ENCODE measurements around the gene TEKT1.

TEKT1 gene

DNA sequence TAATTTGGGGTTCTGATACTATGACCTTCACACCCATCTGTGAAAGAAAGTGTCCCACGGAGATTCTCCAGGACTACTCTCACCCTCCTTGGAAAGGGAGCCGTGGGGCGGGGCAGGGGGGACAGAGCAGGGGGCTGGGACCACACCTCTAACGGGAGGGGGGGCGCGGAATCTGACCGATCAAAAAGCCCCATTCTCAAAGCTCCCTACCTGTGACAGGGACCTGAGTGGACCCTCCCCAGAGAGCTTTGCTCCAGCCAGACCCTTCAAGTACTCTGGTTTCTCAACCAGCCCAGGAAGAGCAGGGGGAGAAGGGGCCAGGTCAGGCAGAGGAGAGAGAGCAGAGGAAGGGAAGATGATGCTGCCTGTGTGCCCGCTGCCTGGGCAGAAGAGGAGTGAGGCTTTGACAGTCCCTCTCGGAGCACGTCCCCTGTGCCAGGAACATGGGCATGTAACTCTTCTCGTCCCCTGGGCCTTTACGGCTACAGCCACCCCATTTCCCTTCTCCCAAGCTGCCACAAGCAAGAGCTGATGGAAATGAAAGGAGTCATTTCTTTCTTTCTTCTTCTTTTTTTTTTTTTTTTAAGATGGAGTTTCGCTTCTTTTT, 75.0 kb downstream of the TEKT1 start:
- peak in 1 of 5 experiments; percentile 9 for DNase-seq

DNA sequence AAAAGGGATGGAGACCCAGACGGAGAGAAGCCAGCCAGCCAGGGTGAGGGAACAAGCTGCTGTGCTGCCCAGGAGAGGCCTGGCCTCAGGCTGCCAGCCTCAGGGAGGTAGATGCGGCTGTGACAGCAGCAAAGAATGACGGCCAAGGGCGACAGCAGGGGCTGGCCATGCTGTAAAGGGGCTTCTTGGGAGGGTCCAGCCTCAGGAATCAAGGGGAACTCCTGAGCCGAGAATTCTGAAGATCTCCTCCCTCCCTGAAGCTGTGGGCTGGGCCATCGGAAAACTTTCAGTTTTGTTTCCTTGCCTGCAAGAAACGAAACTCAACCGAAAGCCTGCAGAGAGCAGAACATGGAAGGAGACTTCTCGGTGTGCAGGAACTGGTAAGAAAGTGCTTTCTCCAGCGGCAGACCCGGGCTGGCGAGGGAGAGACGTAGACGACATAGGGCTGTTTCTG, 75.8 kb downstream of the TEKT1 start, which contains the start of gene XAF1:
TSS of gene XAF1 (plus strand) at position 316 of the 454 bp plus-strand sequence. CDS start at position 349, 33 bp downstream.
- DNase-seq = peak in 3 of 5 experiments; percentile 3 to 74 (median 46)

DNA sequence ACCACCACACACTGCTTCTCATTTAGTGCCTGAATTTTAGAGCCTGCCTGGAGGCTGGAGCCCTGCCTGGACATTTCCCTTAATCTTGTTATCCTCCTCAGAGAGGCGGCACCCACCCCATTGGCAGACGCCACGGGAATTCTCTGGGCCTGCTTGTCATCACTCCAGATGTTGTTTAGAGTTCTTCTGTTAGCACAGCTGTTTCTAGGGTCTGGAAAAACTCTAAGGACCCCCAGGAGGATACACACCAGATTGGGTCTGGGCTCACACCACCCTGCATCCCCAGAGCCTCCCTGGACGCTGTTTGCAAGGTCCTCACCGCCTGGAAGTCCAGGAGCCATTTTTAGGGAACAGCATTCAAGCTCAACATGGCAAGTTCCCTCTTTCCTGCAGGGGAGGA, 76.2 kb downstream of the TEKT1 start:
- DNase-seq = no peak

DNA sequence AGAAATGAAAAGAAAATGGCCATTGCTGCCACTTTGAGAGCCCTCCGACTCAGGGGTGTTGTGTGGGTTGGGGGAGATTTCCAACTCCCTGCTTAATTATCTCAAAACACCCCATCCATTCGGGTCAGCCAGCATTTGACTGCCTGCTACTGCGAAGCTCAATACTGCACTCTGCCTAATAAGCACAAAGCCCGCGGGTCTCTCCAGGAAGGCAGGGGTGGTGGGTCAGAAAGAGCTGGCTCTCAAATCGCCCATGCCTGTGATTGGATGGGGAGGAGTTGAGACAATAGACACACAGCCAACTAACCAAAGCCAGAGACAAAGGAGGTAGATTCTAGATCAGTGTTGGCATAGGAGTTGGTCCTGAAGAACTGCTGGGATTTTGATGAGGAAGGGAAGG, 78.0 kb downstream of the TEKT1 start:
- DNase-seq = no peak

DNA sequence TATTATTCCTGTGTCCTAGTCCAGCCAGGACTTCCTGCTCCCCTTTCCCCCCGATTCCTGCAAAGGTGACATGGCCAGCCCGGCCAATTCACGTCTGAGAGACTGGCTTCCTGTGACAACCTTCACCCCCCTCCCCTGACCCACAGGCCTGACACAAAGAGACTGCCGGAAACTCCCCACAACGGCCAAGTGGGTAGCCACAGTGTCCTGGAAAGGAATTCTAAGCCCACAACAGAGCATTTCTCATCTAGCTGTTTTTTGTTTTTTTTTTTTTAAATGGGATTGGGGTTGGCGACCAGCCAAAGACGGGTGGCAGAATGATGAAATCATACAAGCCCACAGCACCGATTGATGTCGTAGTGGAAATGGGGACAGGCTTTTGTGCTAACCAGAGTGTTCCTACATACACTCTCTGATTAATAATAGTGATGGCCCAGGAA, 78.5 kb downstream of the TEKT1 start:
- DNase-seq = peak in 3 of 5 experiments; percentile 7 to 65 (median 30)

DNA sequence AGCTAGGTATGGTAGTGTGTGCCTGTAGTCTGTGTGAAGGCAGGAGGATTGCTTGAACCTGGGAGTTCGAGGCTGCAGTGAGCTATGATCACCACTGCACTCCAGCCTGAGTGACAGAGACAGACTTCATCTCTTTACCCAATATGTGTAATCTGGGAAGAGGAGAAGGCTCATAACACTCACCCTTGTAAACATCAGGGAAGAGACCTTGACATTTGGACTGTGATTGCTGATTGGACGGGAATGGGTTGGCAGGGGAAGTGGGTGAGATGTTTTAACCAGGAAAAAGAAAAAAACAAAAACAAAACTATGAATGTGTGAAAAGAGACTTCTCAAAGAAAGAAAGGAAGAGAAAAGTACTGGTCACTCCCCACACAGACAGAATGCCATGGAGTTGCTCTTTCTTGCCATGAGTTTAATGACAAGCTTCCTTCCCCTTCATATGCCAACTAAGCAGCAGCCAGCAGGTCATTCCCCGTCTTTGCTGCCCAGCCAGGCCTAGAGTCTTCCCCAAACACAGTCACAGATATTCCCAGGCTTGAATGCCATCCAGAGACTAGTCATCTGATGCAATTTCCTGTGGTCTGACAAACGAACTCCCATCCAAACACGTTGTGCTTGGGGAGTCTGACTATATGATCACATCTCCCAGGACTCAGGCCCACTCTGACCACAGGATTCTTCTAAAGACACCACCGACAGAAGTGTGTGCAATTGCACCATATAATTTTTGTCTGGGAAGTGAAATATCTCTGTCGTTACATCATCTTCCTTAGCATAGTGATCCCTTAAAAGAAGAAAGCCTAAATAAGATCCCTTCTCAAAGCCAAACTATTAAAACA, 79.2 kb downstream of the TEKT1 start:
- no peak for DNase-seq

DNA sequence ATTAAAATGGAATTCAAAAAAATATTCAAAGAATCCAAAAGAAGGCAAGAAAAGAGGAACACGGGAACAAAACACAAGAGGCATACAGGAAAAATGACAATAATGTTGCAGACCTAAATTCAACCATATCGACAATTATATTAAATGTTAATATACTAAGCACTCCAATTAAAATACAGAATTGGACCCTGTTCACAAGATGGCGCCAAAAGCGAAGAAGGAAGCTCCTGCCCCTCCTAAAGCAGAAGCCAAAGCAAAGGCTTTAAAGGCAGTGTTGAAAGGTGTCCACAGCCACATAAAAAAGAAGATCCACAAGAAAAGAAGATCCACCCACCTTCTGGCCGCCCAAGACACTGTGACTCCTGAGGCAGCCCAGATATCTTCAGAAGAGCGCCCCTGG, 82.0 kb downstream of the TEKT1 start:
- DNase-seq = no peak

DNA sequence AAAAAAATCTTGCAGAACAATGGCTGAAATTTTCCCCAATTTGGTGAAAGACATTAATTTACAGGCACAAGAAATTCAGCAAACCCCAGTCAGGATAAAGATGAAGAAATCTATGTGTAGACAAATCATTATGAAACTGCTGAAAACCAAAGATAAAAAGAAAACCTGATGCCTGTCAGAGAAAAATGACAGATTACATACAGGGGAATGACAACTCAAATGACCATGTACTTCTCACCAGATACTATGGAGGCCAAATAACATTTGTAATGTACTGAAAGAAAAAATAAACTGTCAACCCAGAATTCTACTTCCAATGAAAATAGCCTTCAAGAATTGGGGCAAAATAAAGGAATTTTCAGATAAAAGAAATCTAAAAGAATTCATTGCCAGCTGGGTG, 82.9 kb downstream of the TEKT1 start:
- no peak for DNase-seq
